Measurements from ENCODE around the gene PHLPP1. TPM values are rescaled to one million over a fixed set of nuclear protein-coding genes. Genes with fewer than 3 reads are reported as not detected.
A peak's percentile ranks its signal among the peaks of the same experiment; 100 is the strongest.

PHLPP1 gene
- total RNA-seq, 1 experiment from 2014 or later: 39.9 TPM

DNA sequence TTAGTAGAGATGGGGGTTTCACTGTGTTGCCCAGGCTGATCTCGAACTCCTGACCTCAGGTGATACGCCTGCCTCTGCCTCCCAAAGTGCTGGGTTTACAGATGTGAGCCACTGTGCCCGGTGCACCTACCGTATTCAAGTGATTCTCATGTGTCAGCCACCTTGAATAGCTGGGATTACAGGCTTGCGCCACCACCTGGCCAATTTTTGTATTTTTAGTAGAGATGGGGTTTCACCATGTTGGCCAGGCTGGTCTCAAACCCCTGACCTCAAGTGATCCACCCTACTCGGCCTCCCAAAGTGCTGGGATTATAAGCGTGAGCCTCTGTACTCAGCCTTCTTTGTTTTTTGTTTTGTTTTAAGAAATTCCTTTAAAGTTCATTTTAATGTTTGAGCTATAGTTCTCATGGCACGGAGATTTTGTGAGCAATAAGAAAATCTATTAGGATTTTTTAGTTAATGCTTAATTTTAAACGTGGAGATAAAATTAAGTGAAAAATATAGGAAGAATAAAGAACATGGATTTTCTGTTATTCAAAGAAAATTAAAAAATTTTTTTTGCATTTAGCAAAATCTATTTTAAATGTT is 242.6 kb downstream of the PHLPP1 start:
- no peak overlapping the region for H3T11ph ChIP-seq (ENCODE audit: low read length)
- H2BK20ac ChIP-seq (ENCODE audit: low read depth, low read length, poor library complexity, severe bottlenecking): no peak overlapping the region
- H3K79me1 ChIP-seq (ENCODE audit: insufficient read depth, low read depth, low read length, poor library complexity, severe bottlenecking): no peaks in the 10 kb centered on the region
- no peak overlapping the region for H3K14ac ChIP-seq (ENCODE audit: insufficient read depth, low read length)
- H3K23me2 ChIP-seq (ENCODE audit: insufficient read length, low read depth, low read length, poor library complexity, severe bottlenecking): no peaks in the 10 kb centered on the region
- Mint-ChIP-seq H3K4me1 (peaks cover 12 to 22% of the 10 kb centered on the region in 2 experiments), H3K27me3 (ENCODE audit: low read depth) (no peaks in the 10 kb centered on the region), H3K9me3 (no peaks in the 10 kb centered on the region), H3K4me3 (no peak overlapping the region; a peak in 1 of 5 replicates), H3K36me3 (ENCODE audit: insufficient read depth in 1 of 3, low read depth in 3 of 3) (peaks cover 24 to 36% (median 30%) of the 10 kb centered on the region in 3 experiments), H3K27ac (no peak overlapping the region)
- H2BK12ac ChIP-seq (ENCODE audit: insufficient read length, low read depth, low read length): no peak overlapping the region
- H3K4ac ChIP-seq (ENCODE audit: low read depth, low read length): no peak overlapping the region
- H4K91ac ChIP-seq (ENCODE audit: insufficient read length, low read depth, low read length): no peak overlapping the region
- no peak overlapping the region for H3K18ac ChIP-seq (ENCODE audit: insufficient read length, low read depth, low read length)
- H4K20me1 ChIP-seq (ENCODE audit: control insufficient read depth, insufficient read depth, insufficient read length): no peaks in the 10 kb centered on the region
- H4K8ac ChIP-seq (replicated peaks; ENCODE audit: insufficient read length, low read depth, low read length): no peak overlapping the region
- no peak overlapping the region for H3K9ac ChIP-seq (ENCODE audit: extremely low read depth, insufficient read length, low read length)
- TF ChIP-seq, protein P1, sequence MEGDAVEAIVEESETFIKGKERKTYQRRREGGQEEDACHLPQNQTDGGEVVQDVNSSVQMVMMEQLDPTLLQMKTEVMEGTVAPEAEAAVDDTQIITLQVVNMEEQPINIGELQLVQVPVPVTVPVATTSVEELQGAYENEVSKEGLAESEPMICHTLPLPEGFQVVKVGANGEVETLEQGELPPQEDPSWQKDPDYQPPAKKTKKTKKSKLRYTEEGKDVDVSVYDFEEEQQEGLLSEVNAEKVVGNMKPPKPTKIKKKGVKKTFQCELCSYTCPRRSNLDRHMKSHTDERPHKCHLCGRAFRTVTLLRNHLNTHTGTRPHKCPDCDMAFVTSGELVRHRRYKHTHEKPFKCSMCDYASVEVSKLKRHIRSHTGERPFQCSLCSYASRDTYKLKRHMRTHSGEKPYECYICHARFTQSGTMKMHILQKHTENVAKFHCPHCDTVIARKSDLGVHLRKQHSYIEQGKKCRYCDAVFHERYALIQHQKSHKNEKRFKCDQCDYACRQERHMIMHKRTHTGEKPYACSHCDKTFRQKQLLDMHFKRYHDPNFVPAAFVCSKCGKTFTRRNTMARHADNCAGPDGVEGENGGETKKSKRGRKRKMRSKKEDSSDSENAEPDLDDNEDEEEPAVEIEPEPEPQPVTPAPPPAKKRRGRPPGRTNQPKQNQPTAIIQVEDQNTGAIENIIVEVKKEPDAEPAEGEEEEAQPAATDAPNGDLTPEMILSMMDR (conservative IDR thresholded peaks at IDR 0.05): peak; percentile 78
- H2BK5ac ChIP-seq (ENCODE audit: insufficient read length, low read length): no peak overlapping the region
- H3K79me2 ChIP-seq (ENCODE audit: insufficient read depth, low read length): no peaks in the 10 kb centered on the region
- H2BK15ac ChIP-seq (ENCODE audit: low read depth, low read length): no peak overlapping the region
- H4K5ac ChIP-seq (ENCODE audit: insufficient read length, low read depth, low read length): no peak overlapping the region
- whole genome bisulfite sequencing (ENCODE audit: extremely low coverage, insufficient read length, low lambda C conversion rate): 100% methylated on average over 1 of the region's 9 CpGs
- no peak overlapping the region for H3K4me2 ChIP-seq (ENCODE audit: insufficient read depth, insufficient read length, low read length)
- H3K23ac ChIP-seq (ENCODE audit: insufficient read length, low read depth, low read length): no peak overlapping the region
- H3K27me3 ChIP-seq (ENCODE audit: insufficient read depth, low read length): no peaks in the 10 kb centered on the region
- peak; percentile 71 for DNase-seq
- H3K27ac ChIP-seq (ENCODE audit: insufficient read length, low read depth, low read length): no peak overlapping the region
- no peak overlapping the region for H2AK5ac ChIP-seq (ENCODE audit: insufficient read length, low read length)
- no peak overlapping the region for H2BK120ac ChIP-seq (ENCODE audit: low read depth, low read length, poor library complexity, severe bottlenecking)
- H3K56ac ChIP-seq (ENCODE audit: insufficient read length, low read depth, low read length): no peak overlapping the region
- no peaks in the 10 kb centered on the region for H3K9me3 ChIP-seq (ENCODE audit: control insufficient read depth, low read depth, low read length)
- H2AFZ ChIP-seq (ENCODE audit: low read length): no peak overlapping the region
- no peaks in the 10 kb centered on the region; the same call in 1 of the 2 replicates for H3K4me1 ChIP-seq (ENCODE audit: insufficient read depth, low read length)

Measured in H9 (cell line).